HepG2 (cell line): ENCODE results near the gene PIK3C2B. TPM values are rescaled to one million over a fixed set of nuclear protein-coding genes. Genes with fewer than 3 reads are reported as not detected.

Experiments
- ATAC-seq: fragments of 200-7000 bp; cut with Tn5 transposase; 3 replicates; pipeline ENCODE4 v1.9.1; 2020; ENCODE audit warnings: mild to moderate bottlenecking, moderate library complexity
- BruUV-seq: library from RNA; stranded (reverse); fragments of 400-500 nt; replicated peaks from 2 replicates; lab custom pipeline; 2021; lab: Mats Ljungman, UMichigan
- CTCF ChIA-PET: fragments of 300-600 bp; formaldehyde crosslinking; extraction: SDS; loops from one replicate; lab custom pipeline; 2021; ENCODE audit warnings: low total read pairs, inconsistent platforms, low intra/inter-chr PET ratio; lab: Yijun Ruan, JAX
- POLR2A ChIA-PET: fragments of 350-600 bp; sonication (Branson Sonifier 250); formaldehyde crosslinking; loops from one replicate; lab custom pipeline; 2020; ENCODE audit warnings: antibody characterized with exemption, inconsistent platforms; lab: Yijun Ruan, JAX
- DNase-seq: peaks from one replicate; pipeline ENCODE4 v3.0.0-alpha.2; 2015; ENCODE audit warnings: low spot score
- FAIRE-seq: peaks from 3 replicates; lab custom pipeline; 2011; peaks lifted over from hg19 to GRCh38; lab: Jason Lieb, UNC
- H2AFZ ChIP-seq: one replicate; pipeline ENCODE4 v1.6.1; 2011; ENCODE audit warnings: low read length, inconsistent platforms
- H3K27ac ChIP-seq: fragments of 300-600 bp; 3 replicates; pipeline ENCODE4 v1.8.0; 2011; ENCODE audit warnings: mixed run types, mild to moderate bottlenecking, mixed read lengths, low read length, inconsistent platforms; ENCODE audit not compliant: insufficient read depth; ENCODE audit errors: extremely low read length
- H3K27me3 ChIP-seq, 2 experiments: fragments of 200-600 bp in 1 of 2; 2 replicates in 1 of 2; 3 replicates in 1 of 2; pipeline versions ENCODE4 v1.6.0 to v1.8.0; 2011; ENCODE audit warnings: low read length in 2 of 2, mild to moderate bottlenecking in 2 of 2, moderate library complexity in 2 of 2, inconsistent platforms in 1 of 2; ENCODE audit not compliant: insufficient read depth in 2 of 2, control insufficient read depth in 1 of 2
- H3K36me3 ChIP-seq, 2 experiments: fragments of 200-600 bp in 1 of 2; replicated peaks in 1 of 2; 2 replicates in 1 of 2; 3 replicates in 1 of 2; pipeline versions ENCODE4 v1.5.1 to v1.8.0; 2011; ENCODE audit warnings: low read length in 2 of 2, inconsistent platforms in 1 of 2; ENCODE audit not compliant: insufficient read depth in 2 of 2, control insufficient read depth in 1 of 2
- H3K4me1 ChIP-seq: 2 replicates; pipeline ENCODE4 v1.5.1; 2012; ENCODE audit warnings: low read length, inconsistent platforms; ENCODE audit not compliant: insufficient read depth
- H3K4me2 ChIP-seq: 2 replicates; pipeline ENCODE4 v1.6.0; 2011; ENCODE audit warnings: low read depth, low read length, inconsistent platforms
- H3K4me3 ChIP-seq, 3 experiments: fragments of 200-600 bp in 1 of 3; sonication (generic), shearing (Covaris generic) in 1 of 3; replicated peaks in 1 of 3; 2 replicates each; pipeline ENCODE4 v1.5.1; 2011 to 2016; ENCODE audit warnings: low read length in 3 of 3, inconsistent platforms in 2 of 3, low read depth in 2 of 3, mild to moderate bottlenecking in 2 of 3, control low read depth in 1 of 3, mixed read lengths in 1 of 3; ENCODE audit not compliant: insufficient read depth in 1 of 3
- H3K79me2 ChIP-seq: one replicate; pipeline ENCODE4 v1.6.1; 2011; ENCODE audit warnings: low read length, inconsistent platforms; ENCODE audit not compliant: insufficient read depth
- H3K9ac ChIP-seq: 2 replicates; pipeline ENCODE4 v1.6.0; 2011; ENCODE audit warnings: mild to moderate bottlenecking, low read depth, low read length, inconsistent platforms; ENCODE audit not compliant: insufficient read depth
- H3K9me3 ChIP-seq: 2 replicates; pipeline ENCODE4 v1.5.1; 2012; ENCODE audit warnings: mild to moderate bottlenecking, low read length
- H4K20me1 ChIP-seq: 2 replicates; pipeline ENCODE4 v1.6.0; 2011; ENCODE audit warnings: inconsistent platforms, mild to moderate bottlenecking, low read length, moderate library complexity; ENCODE audit not compliant: insufficient read depth
- BORCS8-MEF2B ChIP-seq: sonication (generic); formaldehyde crosslinking; IDR thresholded peaks from 2 replicates; pipeline ENCODE4 v1.8.0; 2022; ENCODE audit warnings: mild to moderate bottlenecking, missing genetic modification reagents
- FOXK2 ChIP-seq: fragments of 450-650 bp; IDR thresholded peaks from 2 replicates; pipeline ENCODE4 v1.6.1; 2016
- HNRNPK ChIP-seq: fragments of 200-400 bp; formaldehyde crosslinking; IDR thresholded peaks from 2 replicates; pipeline ENCODE4 v1.6.1; 2018; ENCODE audit warnings: low read length, low read depth, moderate library complexity, mild to moderate bottlenecking; ENCODE audit not compliant: poor library complexity, severe bottlenecking
- MED8 ChIP-seq: sonication (generic); formaldehyde crosslinking; IDR thresholded peaks from 2 replicates; pipeline ENCODE4 v1.8.1; 2023; ENCODE audit warnings: mild to moderate bottlenecking, missing genetic modification reagents; ENCODE audit not compliant: insufficient replicate concordance
- MIXL1 ChIP-seq: IDR thresholded peaks from 2 replicates; pipeline ENCODE4 v1.6.1; 2016
- PRMT3 ChIP-seq: sonication (generic); formaldehyde crosslinking; IDR thresholded peaks from 2 replicates; pipeline ENCODE4 v1.8.1; 2022; ENCODE audit warnings: low read depth, mild to moderate bottlenecking, moderate library complexity, missing genetic modification reagents, borderline replicate concordance
- ZNF331 ChIP-seq: sonication (generic); formaldehyde crosslinking; IDR thresholded peaks from 2 replicates; pipeline ENCODE4 v1.4.0; 2020; ENCODE audit warnings: missing genetic modification reagents
- ZNF557 ChIP-seq: sonication (generic); formaldehyde crosslinking; IDR thresholded peaks from 2 replicates; pipeline ENCODE4 v1.4.0; 2020; ENCODE audit warnings: missing genetic modification reagents
- ZNF598 ChIP-seq: sonication (generic); formaldehyde crosslinking; IDR thresholded peaks from 2 replicates; pipeline ENCODE4 v1.5.1; 2020; ENCODE audit warnings: mild to moderate bottlenecking, missing genetic modification reagents, borderline replicate concordance
- ZNF883 ChIP-seq: sonication (generic); formaldehyde crosslinking; IDR thresholded peaks from 2 replicates; pipeline ENCODE4 v1.5.1; 2020; ENCODE audit warnings: mild to moderate bottlenecking, missing genetic modification reagents; ENCODE audit errors: not compliant biosample characterization
- WGBS: methylation state at CpG from one replicate; pipeline ENCODE4 v1.1.6; 2017; ENCODE audit warnings: low lambda C conversion rate; 5-methylcytosine and 5-hydroxymethylcytosine counted together
- in situ Hi-C: cut with HindIII; loops from 2 replicates; pipeline ENCODE4 v1.10.0; 2017; ENCODE audit warnings: low pct_unique_long_range_greater_than_20kb; ENCODE audit not compliant: extremely low pct_ligation_motif_present
- intact Hi-C: fragments of 100-400 bp; cut with micrococcal nuclease; formaldehyde crosslinking; loops from one replicate; pipeline ENCODE4 v1.10.0; 2022; ENCODE audit not compliant: unreplicated experiment
- polyA plus RNA-seq, 8 experiments: library from polyadenylated mRNA; depleted of rRNA in 3 of 8; stranded (reverse) in 7 of 8; unstranded in 1 of 8; fragments of >200 nt; fragmentation: Illumina TruSeq in 4 of 8; extraction: Trizol in 4 of 8; gene quantifications; 2 replicates each; pipeline versions ENCODE4 v1.2.1 to v1.2.3, GENCODE V29; 2011 to 2016; ENCODE audit warnings: low read depth in 4 of 8, missing spikeins in 1 of 8, mixed read lengths in 1 of 8; ENCODE audit not compliant: insufficient read depth in 1 of 8
- total RNA-seq, 5 experiments: library from RNA; depleted of rRNA; stranded (reverse); fragments of >200 nt; fragmentation: Illumina TruSeq; extraction: Trizol; gene quantifications; 2 replicates each; pipeline ENCODE4 v1.2.3, GENCODE V29; 2016; ENCODE audit warnings: low read depth in 1 of 5
- TF ChIP-seq, protein P1 (sequence below): sonication (generic); formaldehyde crosslinking; IDR thresholded peaks from 2 replicates; pipeline ENCODE4 v1.5.0; 2020; ENCODE audit warnings: mild to moderate bottlenecking, missing genetic modification reagents, moderate library complexity

Gene PIK3C2B
- total and polyA plus RNA-seq, 2 of the 13 experiments (the other 11 are each of a cell fraction or from before 2014, with no cell fraction given) = 3.4 to 4.5 TPM

DNA sequence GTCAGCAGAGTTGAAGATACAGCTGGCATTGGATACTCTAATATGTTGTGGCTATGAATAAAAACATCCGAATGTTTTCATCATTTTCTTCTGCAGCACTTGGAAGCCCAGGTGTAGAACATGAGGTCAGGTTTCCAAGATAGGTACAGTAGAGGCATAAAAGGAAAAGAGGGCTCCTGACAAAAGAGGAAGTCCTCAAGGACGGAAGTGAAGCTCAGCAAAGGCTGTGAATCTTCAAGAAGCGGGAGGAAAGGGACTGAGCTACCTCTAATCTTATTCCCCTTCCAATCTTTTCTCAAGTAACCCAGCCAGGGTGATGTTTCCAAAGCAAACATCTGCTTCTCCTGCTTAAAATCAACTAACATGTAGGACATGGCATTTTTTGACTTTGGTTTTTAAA lies 4.4 kb upstream of the PIK3C2B start:
- no peak for FAIRE-seq
- ATAC-seq = no peak
- BruUV-seq = no TSS peak
- ChIA-PET CTCF (interaction anchor here (5.8 kb wide), 1 partner anchor 53 kb away, joined by 78 read pairs; no protein-coding TSS in a partner anchor), POLR2A (no interaction called here)
- Histone ChIP-seq H2AFZ (no peak overlapping the region), H3K36me3 (no peaks in the 10 kb centered on the region), H4K20me1 (no peaks in the 10 kb centered on the region), H3K4me2 (no peak overlapping the region), H3K9ac (no peak overlapping the region), H3K9me3 (no peaks in the 10 kb centered on the region), H3K27ac (no peak overlapping the region), H3K4me1 (peaks cover 22% of the 10 kb centered on the region), H3K27me3 (peaks cover 0 to 46% of the 10 kb centered on the region in 2 experiments; a peak in 4 of 5 replicates), H3K79me2 (no peaks in the 10 kb centered on the region), H3K4me3 (no peak overlapping the region)
- intact Hi-C loops = no loop called here
- WGBS = 67% methylated on average over 3 of the region's 3 CpGs
- in situ Hi-C loops = no loop called here
- no peak for TF ChIP-seq MED8
- no peak for TF ChIP-seq FOXK2
- no peak for TF ChIP-seq PRMT3 (CRISPR knock-in tag)
- TF ChIP-seq HNRNPK = no peak
- TF ChIP-seq ZNF557 (CRISPR knock-in tag) = no peak
- TF ChIP-seq MIXL1 (CRISPR knock-in tag) = no peak
- TF ChIP-seq ZNF331 = no peak
- TF ChIP-seq, protein P1, sequence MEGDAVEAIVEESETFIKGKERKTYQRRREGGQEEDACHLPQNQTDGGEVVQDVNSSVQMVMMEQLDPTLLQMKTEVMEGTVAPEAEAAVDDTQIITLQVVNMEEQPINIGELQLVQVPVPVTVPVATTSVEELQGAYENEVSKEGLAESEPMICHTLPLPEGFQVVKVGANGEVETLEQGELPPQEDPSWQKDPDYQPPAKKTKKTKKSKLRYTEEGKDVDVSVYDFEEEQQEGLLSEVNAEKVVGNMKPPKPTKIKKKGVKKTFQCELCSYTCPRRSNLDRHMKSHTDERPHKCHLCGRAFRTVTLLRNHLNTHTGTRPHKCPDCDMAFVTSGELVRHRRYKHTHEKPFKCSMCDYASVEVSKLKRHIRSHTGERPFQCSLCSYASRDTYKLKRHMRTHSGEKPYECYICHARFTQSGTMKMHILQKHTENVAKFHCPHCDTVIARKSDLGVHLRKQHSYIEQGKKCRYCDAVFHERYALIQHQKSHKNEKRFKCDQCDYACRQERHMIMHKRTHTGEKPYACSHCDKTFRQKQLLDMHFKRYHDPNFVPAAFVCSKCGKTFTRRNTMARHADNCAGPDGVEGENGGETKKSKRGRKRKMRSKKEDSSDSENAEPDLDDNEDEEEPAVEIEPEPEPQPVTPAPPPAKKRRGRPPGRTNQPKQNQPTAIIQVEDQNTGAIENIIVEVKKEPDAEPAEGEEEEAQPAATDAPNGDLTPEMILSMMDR (CRISPR knock-in tag) = no peak
- TF ChIP-seq ZNF598 (CRISPR knock-in tag) = no peak
- TF ChIP-seq ZNF883 = no peak
- TF ChIP-seq BORCS8-MEF2B (CRISPR knock-in tag) = no peak
- no peak for DNase-seq
